Measurements from ENCODE around the gene CLCA2. TPM values are rescaled to one million over a fixed set of nuclear protein-coding genes. Genes with fewer than 3 reads are reported as not detected.

CLCA2 gene
- total RNA-seq, 1 experiment from 2014 or later = not detected

DNA sequence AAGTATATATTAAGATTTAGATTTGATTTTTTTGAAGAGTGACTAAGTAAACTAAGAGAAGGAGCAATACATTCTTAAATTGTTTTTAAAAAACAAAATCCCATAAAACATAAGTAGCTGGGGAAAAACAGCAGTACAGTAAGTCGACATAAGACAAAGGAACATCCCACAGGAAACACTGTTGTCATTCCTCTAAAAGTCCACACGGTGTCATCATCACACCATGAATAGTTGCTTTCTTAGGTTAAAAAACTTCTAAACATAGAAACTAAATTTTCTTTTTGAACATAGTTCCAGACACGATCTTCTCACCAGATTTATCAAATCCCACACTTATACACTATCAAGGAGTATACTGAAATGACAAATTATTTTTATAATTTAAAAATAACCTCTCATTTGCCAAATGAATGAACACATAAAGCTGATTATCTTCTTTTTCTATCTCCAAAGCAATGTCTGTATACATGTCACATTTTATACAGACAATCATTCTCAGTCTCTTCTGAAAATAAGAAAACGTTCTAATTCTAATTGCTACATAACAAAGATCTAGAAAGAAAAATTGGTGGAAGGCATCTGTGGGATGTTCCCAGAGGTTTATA, 43.6 kb upstream of the CLCA2 start:
- in situ Hi-C loops (cut with HindIII; ENCODE audit: low pct_unique_long_range_greater_than_20kb, low sequenced_read_pairs) = loop anchor here (5.0 kb wide), 1 partner anchor 62 kb away; no protein-coding TSS in a partner anchor
- no peaks in the 10 kb centered on the region; the same call in 1 of the 2 replicates for H3K4me1 ChIP-seq (ENCODE audit: control insufficient read depth, insufficient read depth, low read length)
- H3K9me3 ChIP-seq (ENCODE audit: control insufficient read depth, insufficient read depth, low read depth, low read length) = peaks cover 3% of the 10 kb centered on the region; the same call in 1 of the 2 replicates
- peak; percentile 78 for ATAC-seq
- intact Hi-C loops (cut with micrococcal nuclease; ENCODE audit: unreplicated experiment) = loop anchor here (1.0 to 5.0 kb wide), 3 partner anchors 92 to 307 kb away; no protein-coding TSS in a partner anchor
- H3K27ac ChIP-seq (ENCODE audit: low read length) = no peak overlapping the region
- POLR2A ChIA-PET = interaction anchor here (1.0 kb wide), 1 partner anchor 14 kb away, joined by 5 read pairs; no protein-coding TSS in a partner anchor
- peaks cover 27% of the 10 kb centered on the region for H3K36me3 ChIP-seq (ENCODE audit: control insufficient read depth, insufficient read depth, low read length)
- no TSS peak for BruUV-seq (replicated peaks)
- CTCF ChIA-PET = interaction anchor here (0.6 to 1.2 kb wide), 5 partner anchors 48 to 128 kb away, joined by 3 to 6 read pairs (median 3); no protein-coding TSS in a partner anchor
- no peak overlapping the region for H3K4me3 ChIP-seq (ENCODE audit: low read depth in 2 of 2, low read length in 2 of 2)
- DNase-seq (ENCODE audit: low read depth, low spot score) = peak; percentile 73
- H3K27me3 ChIP-seq (ENCODE audit: control insufficient read depth, insufficient read depth, low read length) = no peaks in the 10 kb centered on the region
- TF ChIP-seq SIN3A (IDR thresholded peaks at IDR 0.05; ENCODE audit: borderline replicate concordance, insufficient read depth, low read depth, low read length) = no peak
- TF ChIP-seq CTCF (IDR thresholded peaks at IDR 0.05) = peak; percentile 84; the same call in 1 of the 2 replicates

DNA sequence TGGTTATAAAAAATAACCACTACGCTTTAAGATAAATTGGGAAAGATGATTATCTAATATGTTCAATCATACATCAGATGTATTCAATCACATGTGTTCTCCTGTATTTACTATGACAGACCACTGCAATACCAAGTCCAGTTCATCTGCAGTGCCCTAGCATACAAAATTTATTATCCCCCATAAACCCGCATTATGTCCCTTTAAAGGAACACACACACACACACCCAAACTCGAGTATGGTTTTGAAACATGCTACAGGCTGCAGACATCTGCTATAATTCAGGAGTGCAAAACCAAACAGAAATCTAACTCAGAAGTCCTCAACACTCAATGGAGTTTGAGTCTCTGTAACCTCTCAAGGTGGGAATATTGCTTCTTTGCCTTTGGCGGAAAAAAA, 42.7 kb upstream of the CLCA2 start:
- ChIA-PET POLR2A (no interaction called here), CTCF (no interaction called here)
- BruUV-seq (replicated peaks) = no TSS peak
- ATAC-seq (no peak), DNase-seq (ENCODE audit: low read depth, low spot score) (no peak)
- H3K27ac ChIP-seq (ENCODE audit: low read length) = no peak overlapping the region
- TF ChIP-seq POLR2AphosphoS5 (IDR thresholded peaks at IDR 0.05; ENCODE audit: low read depth, low read length) (no peak), SIN3A (IDR thresholded peaks at IDR 0.05; ENCODE audit: borderline replicate concordance, insufficient read depth, low read depth, low read length) (no peak), TCF7L2 (IDR thresholded peaks at IDR 0.05; ENCODE audit: low read depth, low read length) (no peak), CTCF (IDR thresholded peaks at IDR 0.05) (no peak)
- TF ChIP-seq, protein P1, sequence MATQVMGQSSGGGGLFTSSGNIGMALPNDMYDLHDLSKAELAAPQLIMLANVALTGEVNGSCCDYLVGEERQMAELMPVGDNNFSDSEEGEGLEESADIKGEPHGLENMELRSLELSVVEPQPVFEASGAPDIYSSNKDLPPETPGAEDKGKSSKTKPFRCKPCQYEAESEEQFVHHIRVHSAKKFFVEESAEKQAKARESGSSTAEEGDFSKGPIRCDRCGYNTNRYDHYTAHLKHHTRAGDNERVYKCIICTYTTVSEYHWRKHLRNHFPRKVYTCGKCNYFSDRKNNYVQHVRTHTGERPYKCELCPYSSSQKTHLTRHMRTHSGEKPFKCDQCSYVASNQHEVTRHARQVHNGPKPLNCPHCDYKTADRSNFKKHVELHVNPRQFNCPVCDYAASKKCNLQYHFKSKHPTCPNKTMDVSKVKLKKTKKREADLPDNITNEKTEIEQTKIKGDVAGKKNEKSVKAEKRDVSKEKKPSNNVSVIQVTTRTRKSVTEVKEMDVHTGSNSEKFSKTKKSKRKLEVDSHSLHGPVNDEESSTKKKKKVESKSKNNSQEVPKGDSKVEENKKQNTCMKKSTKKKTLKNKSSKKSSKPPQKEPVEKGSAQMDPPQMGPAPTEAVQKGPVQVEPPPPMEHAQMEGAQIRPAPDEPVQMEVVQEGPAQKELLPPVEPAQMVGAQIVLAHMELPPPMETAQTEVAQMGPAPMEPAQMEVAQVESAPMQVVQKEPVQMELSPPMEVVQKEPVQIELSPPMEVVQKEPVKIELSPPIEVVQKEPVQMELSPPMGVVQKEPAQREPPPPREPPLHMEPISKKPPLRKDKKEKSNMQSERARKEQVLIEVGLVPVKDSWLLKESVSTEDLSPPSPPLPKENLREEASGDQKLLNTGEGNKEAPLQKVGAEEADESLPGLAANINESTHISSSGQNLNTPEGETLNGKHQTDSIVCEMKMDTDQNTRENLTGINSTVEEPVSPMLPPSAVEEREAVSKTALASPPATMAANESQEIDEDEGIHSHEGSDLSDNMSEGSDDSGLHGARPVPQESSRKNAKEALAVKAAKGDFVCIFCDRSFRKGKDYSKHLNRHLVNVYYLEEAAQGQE (IDR thresholded peaks at IDR 0.05; ENCODE audit: insufficient read depth in 1 of 2, low read depth in 2 of 2, low read length in 1 of 2) = no peak
- in situ Hi-C loops (cut with HindIII; ENCODE audit: low pct_unique_long_range_greater_than_20kb, low sequenced_read_pairs) (loop anchor here (5.0 kb wide), 1 partner anchor 61 kb away; no protein-coding TSS in a partner anchor), intact Hi-C loops (cut with micrococcal nuclease; ENCODE audit: unreplicated experiment) (loop anchor here (5.0 kb wide), 2 partner anchors 91 to 306 kb away; no protein-coding TSS in a partner anchor)
- H3K36me3 ChIP-seq (ENCODE audit: control insufficient read depth, insufficient read depth, low read length) = peaks cover 19% of the 10 kb centered on the region
- H3K27me3 ChIP-seq (ENCODE audit: control insufficient read depth, insufficient read depth, low read length) = no peaks in the 10 kb centered on the region
- H3K9me3 ChIP-seq (ENCODE audit: control insufficient read depth, insufficient read depth, low read depth, low read length) = peaks cover 3% of the 10 kb centered on the region; the same call in 1 of the 2 replicates
- no peaks in the 10 kb centered on the region; the same call in 1 of the 2 replicates for H3K4me1 ChIP-seq (ENCODE audit: control insufficient read depth, insufficient read depth, low read length)
- no peak overlapping the region for H3K4me3 ChIP-seq (ENCODE audit: low read depth in 2 of 2, low read length in 2 of 2)

Data from Panc1 (cell line).